Ascending aorta (tissue), 2 donors: Measurements from ENCODE around the gene PAF1. TPM values are rescaled to one million over a fixed set of nuclear protein-coding genes. Genes with fewer than 3 reads are reported as not detected.

Experiments
- DNase-seq, 2 donors: peaks; one replicate each; pipeline ENCODE4 v3.0.0-alpha.2; 2019; ENCODE audit warnings: low spot score in 2 of 2
- H3K27ac ChIP-seq, 2 donors: fragments of 200-600 bp; sonication (generic); one replicate each; pipeline ENCODE4 v1.5.1; 2016 to 2017; ENCODE audit warnings: mild to moderate bottlenecking in 1 of 2
- H3K27me3 ChIP-seq: fragments of 200-600 bp; sonication (generic); one replicate; pipeline ENCODE4 v1.5.1; 2017
- H3K36me3 ChIP-seq, 2 donors: fragments of 200-600 bp; sonication (generic); one replicate each; pipeline ENCODE4 v1.5.1; 2016
- H3K4me1 ChIP-seq, 2 donors: fragments of 200-600 bp; sonication (generic); one replicate each; pipeline ENCODE4 v1.5.1; 2016 to 2017; ENCODE audit warnings: mild to moderate bottlenecking in 1 of 2
- H3K4me3 ChIP-seq, 2 donors: fragments of 200-600 bp; sonication (generic); one replicate each; pipeline ENCODE4 v1.5.1; 2016 to 2017; ENCODE audit warnings: mild to moderate bottlenecking in 1 of 2
- H3K9me3 ChIP-seq, 2 donors: fragments of 200-600 bp; sonication (generic); one replicate each; pipeline ENCODE4 v1.5.1; 2016
- intact Hi-C: fragments of 100-400 bp; cut with DNase I; formaldehyde crosslinking; loops from one replicate; pipeline ENCODE4 v1.15.1; 2023
- total RNA-seq: library from RNA; depleted of rRNA; stranded (reverse); fragments of >200 nt; gene quantifications from one replicate; pipeline ENCODE4 v1.1.0, GENCODE V29; 2016
- TF ChIP-seq, protein P1 (sequence below), 3 experiments: fragments of 200-600 bp in 2 of 3; fragments of 450-650 bp in 1 of 3; sonication (generic) in 2 of 3; IDR thresholded peaks; one replicate each; pipeline ENCODE4 v1.5.1; 2016 to 2019; ENCODE audit warnings: antibody characterized with exemption in 3 of 3, mild to moderate bottlenecking in 1 of 3, moderate library complexity in 1 of 3

PAF1 gene
- total RNA-seq, 1 donor from 2014 or later: 12.7 TPM

DNA sequence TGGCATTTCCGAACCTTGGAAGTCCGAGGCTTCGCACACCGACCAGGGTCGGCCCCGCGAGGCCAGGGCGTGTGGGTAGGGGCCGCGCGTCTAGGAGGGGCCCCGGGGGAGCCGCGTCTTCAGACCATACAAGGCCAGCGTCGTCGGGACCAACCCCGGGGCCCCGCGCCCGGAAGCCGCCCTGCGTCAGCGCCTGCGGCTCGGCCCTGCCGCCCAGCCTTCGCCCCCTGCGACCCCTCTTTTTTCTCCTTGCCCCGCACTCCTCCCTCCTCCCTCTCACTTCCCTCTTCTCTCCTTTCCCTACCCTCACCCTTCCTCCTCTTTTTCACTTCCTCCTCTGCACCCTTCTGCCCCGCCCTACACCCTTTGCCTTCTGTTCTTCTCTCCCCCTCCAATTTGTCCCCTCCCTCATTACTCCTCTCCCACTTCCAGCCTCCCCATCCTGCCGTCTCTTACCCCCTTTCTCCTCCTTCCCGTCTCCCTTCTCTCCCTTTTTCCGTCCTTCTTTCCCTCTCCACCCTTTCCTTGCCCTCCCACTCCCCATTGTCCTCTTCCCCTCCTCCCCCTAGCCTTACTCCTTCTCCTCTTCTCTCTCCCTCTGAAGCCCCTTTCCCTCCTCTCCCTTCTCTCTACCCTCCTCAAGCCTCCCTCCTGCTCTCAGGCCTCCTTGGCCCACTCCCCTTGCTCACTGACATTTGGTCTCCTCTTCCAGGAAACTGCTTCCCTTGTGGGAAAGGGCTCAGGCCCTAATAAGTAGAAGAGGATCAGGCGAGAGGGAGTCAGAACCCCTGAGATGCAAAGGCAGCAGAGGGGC, 19.3 kb upstream of the PAF1 start:
- intact Hi-C loops: loop anchor here (5.0 kb wide), 1 partner anchor 1158 kb away; no protein-coding TSS in a partner anchor
- peak overlapping the region; percentile 97 to 98 for H3K4me3 ChIP-seq
- TF ChIP-seq, protein P1, sequence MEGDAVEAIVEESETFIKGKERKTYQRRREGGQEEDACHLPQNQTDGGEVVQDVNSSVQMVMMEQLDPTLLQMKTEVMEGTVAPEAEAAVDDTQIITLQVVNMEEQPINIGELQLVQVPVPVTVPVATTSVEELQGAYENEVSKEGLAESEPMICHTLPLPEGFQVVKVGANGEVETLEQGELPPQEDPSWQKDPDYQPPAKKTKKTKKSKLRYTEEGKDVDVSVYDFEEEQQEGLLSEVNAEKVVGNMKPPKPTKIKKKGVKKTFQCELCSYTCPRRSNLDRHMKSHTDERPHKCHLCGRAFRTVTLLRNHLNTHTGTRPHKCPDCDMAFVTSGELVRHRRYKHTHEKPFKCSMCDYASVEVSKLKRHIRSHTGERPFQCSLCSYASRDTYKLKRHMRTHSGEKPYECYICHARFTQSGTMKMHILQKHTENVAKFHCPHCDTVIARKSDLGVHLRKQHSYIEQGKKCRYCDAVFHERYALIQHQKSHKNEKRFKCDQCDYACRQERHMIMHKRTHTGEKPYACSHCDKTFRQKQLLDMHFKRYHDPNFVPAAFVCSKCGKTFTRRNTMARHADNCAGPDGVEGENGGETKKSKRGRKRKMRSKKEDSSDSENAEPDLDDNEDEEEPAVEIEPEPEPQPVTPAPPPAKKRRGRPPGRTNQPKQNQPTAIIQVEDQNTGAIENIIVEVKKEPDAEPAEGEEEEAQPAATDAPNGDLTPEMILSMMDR (IDR thresholded peaks at IDR 0.05): no peak
- no peaks in the 10 kb centered on the region for H3K9me3 ChIP-seq
- H3K4me1 ChIP-seq: peaks cover 5 to 22% of the 10 kb centered on the region in 2 donors
- peak overlapping the region; percentile 100 for H3K27ac ChIP-seq
- H3K36me3 ChIP-seq: peaks cover 18 to 28% of the 10 kb centered on the region in 2 donors
- no peaks in the 10 kb centered on the region for H3K27me3 ChIP-seq
- peak; percentile 53 to 90 for DNase-seq

DNA sequence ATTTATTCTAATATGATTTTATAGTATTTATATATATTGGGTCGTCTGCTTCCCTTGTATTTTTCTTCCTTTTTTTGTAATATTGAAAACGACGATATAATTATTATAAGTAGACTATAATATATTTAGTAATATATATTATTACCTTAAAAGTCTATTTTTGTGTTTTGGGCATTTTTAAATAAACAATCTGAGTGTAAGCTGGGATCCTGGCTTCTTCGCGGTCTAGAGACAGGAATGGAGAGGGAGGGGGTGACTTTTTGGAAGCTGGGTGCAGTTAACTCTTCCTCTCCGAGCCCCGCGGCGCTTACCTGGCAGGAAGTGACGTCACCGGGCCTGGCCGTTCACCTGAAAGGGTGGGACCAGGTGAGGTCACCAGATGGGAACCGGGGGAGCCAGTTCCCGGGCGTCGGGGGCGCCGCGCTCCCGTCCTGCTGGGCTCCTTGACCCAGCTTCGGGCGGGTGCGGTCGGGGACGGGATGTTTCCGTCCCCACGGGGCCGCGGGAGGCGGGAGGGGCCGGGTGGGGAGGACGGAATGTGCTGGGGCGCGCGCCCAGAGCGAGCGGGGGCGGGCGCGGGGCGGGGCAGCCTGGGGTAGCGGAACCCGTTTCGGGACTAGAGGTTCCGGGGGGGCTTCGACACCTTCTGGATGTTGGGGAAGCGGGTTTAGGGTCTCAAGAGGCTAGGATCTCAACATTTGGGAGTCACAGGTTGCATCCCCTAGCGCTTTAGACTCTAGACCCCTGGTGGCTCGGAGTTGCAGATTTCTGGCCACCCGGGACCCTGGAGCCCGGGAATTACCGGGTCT, 18.5 kb upstream of the PAF1 start:
- no peaks in the 10 kb centered on the region for H3K9me3 ChIP-seq
- peak overlapping the region; percentile 100 for H3K27ac ChIP-seq
- peaks cover 1 to 21% of the 10 kb centered on the region in 2 donors for H3K4me1 ChIP-seq
- peak; percentile 71 to 94 for DNase-seq
- H3K36me3 ChIP-seq: peaks cover 18 to 28% of the 10 kb centered on the region in 2 donors
- TF ChIP-seq, protein P1 (IDR thresholded peaks at IDR 0.05): peak in 1 of 3 experiments; percentile 12
- peak overlapping the region; percentile 97 to 98 for H3K4me3 ChIP-seq
- intact Hi-C loops: loop anchor here (5.0 to 10.0 kb wide), 3 partner anchors 755 to 1305 kb away; partner anchors contain the start of genes COQ8B and ITPKC
- no peaks in the 10 kb centered on the region for H3K27me3 ChIP-seq

DNA sequence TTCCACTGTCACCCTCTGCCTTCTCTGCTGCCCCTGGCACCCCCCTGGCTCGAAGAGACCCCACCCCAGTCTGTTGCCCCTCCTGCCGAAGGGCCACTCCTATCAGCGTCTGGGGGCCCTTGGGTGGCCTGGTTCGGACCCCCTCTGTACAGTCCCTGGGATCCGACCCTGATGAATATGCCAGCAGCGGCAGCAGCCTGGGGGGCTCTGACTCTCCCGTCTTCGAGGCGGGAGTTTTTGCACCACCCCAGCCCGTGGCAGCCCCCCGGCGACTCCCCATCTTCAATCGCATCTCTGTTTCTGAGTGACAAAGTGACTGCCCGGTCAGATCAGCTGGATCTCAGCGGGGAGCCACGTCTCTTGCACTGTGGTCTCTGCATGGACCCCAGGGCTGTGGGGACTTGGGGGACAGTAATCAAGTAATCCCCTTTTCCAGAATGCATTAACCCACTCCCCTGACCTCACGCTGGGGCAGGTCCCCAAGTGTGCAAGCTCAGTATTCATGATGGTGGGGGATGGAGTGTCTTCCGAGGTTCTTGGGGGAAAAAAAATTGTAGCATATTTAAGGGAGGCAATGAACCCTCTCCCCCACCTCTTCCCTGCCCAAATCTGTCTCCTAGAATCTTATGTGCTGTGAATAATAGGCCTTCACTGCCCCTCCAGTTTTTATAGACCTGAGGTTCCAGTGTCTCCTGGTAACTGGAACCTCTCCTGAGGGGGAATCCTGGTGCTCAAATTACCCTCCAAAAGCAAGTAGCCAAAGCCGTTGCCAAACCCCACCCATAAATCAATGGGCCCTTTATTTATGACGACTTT, 17.7 kb upstream of the PAF1 start:
- intact Hi-C loops: loop anchor here (10.0 kb wide), 2 partner anchors 754 to 1306 kb away; partner anchors contain the start of genes COQ8B and ITPKC
- TF ChIP-seq, protein P1 (IDR thresholded peaks at IDR 0.05): no peak
- peak in 1 of 2 donors; percentile 69 for DNase-seq
- H3K27me3 ChIP-seq: no peaks in the 10 kb centered on the region
- H3K36me3 ChIP-seq: peaks cover 18 to 28% of the 10 kb centered on the region in 2 donors
- H3K4me3 ChIP-seq: peak overlapping the region; percentile 97 to 98
- H3K9me3 ChIP-seq: no peaks in the 10 kb centered on the region
- peaks cover 4 to 24% of the 10 kb centered on the region in 2 donors for H3K4me1 ChIP-seq
- H3K27ac ChIP-seq: peak overlapping the region; percentile 100

DNA sequence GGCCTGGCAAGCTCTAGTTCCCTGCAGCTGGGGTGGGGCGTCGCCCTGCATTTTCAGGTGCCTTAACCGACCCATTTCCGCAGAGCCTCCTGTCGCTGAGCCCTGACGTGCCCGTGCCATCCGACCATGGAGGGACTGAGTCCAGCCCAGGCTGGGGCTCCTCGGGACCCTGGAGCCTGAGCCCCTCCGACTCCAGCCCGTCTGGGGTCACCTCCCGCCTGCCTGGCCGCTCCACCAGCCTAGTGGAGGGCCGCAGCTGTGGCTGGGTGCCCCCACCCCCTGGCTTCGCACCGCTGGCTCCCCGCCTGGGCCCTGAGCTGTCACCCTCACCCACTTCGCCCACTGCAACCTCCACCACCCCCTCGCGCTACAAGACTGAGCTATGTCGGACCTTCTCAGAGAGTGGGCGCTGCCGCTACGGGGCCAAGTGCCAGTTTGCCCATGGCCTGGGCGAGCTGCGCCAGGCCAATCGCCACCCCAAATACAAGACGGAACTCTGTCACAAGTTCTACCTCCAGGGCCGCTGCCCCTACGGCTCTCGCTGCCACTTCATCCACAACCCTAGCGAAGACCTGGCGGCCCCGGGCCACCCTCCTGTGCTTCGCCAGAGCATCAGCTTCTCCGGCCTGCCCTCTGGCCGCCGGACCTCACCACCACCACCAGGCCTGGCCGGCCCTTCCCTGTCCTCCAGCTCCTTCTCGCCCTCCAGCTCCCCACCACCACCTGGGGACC, 16.9 kb upstream of the PAF1 start:
- peak in 1 of 2 donors; percentile 75 for DNase-seq
- H3K27ac ChIP-seq: peak overlapping the region; percentile 100
- TF ChIP-seq, protein P1 (IDR thresholded peaks at IDR 0.05): no peak
- peaks cover 18 to 28% of the 10 kb centered on the region in 2 donors for H3K36me3 ChIP-seq
- H3K27me3 ChIP-seq: no peaks in the 10 kb centered on the region
- H3K4me1 ChIP-seq: peaks cover 4 to 24% of the 10 kb centered on the region in 2 donors
- peak overlapping the region; percentile 97 to 98 for H3K4me3 ChIP-seq
- no peaks in the 10 kb centered on the region for H3K9me3 ChIP-seq
- intact Hi-C loops: loop anchor here (10.0 kb wide), 2 partner anchors 753 to 1307 kb away; partner anchors contain the start of genes COQ8B and ITPKC
